Stimulated activated CD8-positive, alpha-beta memory T cell treated with anti-CD3 and anti-CD28 coated beads, Interleukin-4, amount 100 ng/mL, for 1 hour (primary cell): Measurements from ENCODE around the gene PPP2CA.
"Not testable (repeated sequence)": the region's sequence is repeated elsewhere in the genome, so short reads cannot be mapped to it uniquely, and the experiment has no call there.

Experiments used
- DNase-seq, 2 donors: peaks; one replicate each; pipeline ENCODE4 v3.0.0-alpha.2; 2020; ENCODE audit warnings: low read depth in 2 of 2, low spot score in 1 of 2

PPP2CA gene

DNA sequence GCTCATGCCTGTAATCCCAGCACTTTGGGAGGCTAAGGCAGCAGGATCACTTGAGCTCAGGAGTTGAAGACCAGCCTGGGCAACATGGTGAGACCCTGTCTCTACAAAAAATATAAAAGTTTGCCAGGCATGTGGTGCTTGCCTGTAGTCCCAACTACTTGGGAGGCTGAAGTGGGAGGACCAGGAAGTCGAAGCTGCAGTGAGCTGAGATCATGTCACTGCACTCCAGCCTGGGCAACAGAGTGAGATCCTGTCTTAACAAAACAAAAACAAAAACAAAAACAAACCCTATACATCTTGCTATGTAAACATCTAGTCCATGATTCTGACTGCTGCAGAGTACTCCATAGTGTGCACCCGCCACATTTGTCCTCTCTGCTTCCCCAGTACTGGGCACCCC, 19.8 kb upstream of the PPP2CA start:
- DNase-seq = no peak

GRCh38 chr5:134245101-134245604, 19.3 kb upstream of the PPP2CA start:
- no peak for DNase-seq

DNA sequence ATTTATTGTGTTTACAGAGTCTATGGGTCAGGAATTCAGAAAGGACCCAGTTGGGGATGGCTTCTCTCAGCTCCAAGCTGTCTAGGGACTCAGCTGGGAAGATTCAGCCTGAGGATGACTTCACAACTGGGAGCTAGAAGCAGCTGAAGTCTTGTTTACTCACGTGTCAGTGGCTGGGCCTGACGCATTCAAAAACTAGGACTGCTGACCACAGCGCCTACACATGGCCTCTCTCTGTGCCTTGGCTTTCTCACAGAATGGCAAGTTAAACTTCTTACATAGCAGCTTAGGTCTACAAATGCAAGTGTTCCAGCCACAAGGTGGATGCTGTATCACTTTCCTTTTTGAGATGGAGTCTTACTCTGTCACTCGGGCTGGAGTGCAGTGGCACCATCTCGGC, 16.3 kb upstream of the PPP2CA start:
- no peak for DNase-seq

DNA sequence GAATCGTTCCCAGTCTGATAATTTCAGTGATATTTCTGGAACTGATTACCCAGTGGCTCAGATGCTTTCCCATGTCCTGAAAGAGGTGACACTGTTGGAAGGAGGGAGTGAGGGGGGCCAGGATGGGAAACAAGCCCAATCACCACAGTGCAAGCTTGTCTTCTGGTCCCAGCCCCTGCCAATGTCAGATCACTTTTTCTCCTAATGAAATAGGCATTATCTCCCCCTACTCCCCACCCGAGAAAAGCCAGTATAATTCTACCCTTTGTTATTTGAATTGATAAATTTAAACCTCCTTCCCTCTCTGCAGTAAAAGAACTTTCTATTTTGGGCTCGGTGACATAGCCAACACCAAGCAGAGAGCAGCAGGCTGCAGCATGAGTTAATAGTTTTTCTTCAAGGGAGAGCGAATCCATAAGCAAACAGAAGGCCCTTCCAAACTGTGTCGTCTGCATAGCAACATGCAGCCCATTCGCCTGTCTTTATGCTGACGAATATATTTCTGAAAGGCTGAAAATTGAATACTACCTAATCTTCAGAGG, 14.6 kb upstream of the PPP2CA start:
- DNase-seq = no peak

- no peak for DNase-seq
These were observed 10.9 kb upstream of the PPP2CA start for GRCh38 chr5:134236820-134237219.

GRCh38 chr5:134236318-134236717, 10.4 kb upstream of the PPP2CA start:
- no peak for DNase-seq

GRCh38 chr5:134228624-134229023, 2.8 kb upstream of the PPP2CA start:
- DNase-seq = no peak

DNA sequence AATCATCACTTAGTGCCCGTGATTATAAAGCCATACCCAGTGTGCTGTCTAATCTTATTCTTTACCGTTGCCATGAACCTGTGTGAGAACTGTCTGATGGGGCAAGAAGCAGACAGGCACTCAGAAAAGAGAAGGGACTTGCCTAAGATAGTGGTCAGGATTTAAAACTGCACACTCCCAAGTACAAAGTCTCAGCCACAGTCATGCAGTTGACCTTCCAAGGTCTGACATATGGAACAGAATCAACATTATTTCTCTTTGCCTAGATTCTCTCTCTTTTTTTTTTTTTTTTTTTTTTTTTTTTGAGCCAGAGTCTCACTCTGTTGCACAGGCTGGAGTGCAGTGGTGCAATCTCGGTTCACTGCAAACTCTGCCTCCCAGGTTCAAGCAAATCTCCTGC, 1.9 kb upstream of the PPP2CA start:
- DNase-seq = no peak

DNA sequence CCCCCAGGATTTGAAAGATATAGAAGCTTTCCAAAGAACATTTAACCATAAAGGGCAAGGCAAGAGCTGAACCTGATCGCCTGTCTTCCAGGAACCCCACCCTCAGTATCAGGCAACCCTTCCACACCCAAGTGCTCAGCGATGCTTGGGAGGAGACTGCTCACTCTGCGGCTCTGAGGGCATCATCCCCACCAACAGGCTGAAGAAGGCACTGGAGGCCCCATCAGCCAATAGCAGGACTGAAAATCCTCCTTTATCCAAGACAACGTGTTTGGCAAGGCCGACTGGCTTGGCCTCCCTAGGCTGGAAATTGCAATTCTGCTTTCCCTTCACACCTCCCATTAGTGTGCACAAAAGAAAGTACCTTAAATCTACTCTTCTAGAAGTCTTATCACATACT, 1.4 kb upstream of the PPP2CA start:
- DNase-seq = no peak

DNA sequence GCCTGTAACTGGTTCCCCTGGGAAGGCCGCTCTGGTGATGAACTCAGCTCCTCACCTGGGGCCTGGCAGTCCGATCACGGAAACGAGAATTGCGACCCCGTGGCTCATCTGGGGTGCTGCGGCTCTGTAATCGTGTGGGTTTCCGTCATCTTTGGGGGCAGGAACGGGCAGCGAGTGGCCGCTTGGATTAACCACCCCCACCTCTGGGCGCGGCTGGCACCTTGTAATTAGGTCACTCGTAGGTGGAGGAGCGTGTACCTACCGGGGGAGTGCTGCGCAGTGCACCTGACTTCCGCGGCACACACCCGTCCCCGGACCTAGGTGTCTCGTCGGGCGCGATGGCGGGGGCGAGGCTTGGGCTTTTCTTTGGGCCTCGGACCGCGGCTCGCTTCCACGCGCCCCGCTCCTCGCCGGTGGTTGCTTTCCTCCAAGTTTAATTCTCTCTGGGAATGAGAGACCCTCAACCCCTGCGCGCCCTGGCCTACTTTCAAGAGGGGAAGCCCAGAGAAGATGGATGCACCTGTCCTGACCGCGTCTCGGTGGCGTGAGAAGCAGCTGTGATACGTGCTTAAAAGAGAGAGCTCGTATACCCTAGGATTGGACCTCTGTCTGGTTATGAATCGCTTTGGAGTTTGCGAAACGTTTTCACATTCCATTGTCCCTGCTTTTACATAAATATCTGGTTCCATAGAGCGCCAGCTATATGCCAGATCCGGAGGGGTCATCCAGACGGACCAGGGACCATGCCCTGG, 744 bp upstream of the PPP2CA start:
- DNase-seq = peak; percentile 50 to 53

DNA sequence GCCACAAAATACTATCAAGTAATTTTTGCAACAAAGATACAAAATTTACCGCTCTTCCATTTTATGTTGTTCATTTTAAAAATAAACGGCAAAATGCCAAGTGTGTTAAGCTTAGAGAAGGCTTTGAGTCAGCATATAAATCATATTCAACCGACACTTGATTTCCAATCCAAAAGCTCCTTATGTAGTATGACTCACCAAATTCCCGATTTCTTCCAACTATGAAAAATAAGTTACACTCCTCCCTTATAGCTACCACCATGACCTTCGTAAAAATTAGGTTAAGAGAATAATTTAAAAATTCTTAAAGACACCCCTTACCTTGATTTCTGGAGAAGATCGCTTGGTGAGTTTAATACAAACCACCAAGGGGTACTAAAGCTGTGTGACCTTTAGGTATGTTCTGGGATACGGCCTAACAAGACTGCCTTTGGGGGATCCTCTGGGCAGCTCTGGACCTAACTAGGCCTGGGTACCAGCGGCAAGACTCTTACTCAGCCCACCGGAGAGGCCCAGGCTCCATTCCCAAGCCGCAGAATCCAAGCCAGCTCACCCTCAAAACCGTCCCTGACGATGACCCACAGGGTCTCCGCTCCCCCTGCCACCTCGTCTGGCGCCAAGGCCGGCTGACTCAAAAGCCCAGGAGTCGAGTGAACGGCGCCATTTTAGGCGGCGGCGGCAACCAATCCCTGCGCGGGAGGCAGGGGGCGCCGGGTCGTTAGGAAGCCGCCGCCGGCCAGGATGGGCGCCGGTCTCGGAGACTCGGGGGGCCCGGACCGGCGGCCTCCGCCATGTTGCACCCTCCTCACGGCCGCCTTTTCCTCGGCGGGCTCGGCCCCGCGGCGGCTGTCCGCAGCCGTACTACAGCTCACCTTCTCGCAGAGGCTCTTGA, 739 bp downstream of the PPP2CA start:
- DNase-seq = peak; percentile 17 to 30

DNA sequence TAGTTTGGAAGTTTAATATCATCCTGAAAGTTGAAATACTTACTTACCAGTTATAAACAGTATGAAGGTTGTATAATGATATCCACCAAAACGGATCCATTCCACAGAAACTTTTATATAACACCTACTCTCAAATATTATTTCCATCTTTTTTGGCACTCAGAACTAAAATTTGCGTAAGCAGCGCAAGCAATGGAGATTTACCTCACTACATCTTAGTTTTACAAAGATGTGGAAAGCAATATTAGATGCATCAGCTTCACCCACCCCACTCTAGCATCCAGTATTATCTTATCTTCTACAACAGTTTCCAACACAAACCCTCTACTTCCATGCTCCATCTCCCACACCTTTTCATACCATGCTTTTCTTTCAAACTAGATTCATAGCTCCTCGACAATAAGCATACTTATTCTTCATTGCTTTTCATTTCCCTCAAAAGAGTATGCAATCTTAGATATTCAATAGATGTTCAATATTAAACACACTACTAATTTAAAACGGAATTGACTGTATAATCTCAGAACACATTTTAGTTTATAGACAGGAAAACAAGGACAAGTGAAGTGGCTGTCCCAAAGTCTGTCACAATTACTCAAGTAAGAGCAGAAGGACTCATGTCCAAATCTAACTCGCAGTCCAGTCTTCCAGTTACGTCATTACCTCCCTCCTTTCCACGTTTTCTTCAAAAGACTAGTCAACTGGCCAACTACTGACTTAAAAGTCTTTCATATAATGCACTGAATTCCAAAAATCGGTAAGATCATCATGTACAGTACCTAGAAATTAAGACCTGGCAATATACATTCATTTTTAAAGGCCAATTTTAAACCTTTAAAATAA, 2.2 kb downstream of the PPP2CA start:
- no peak for DNase-seq

- not testable (repeated sequence) for DNase-seq
These were observed 4.2 kb downstream of the PPP2CA start for GRCh38 chr5:134221690-134222089.

DNA sequence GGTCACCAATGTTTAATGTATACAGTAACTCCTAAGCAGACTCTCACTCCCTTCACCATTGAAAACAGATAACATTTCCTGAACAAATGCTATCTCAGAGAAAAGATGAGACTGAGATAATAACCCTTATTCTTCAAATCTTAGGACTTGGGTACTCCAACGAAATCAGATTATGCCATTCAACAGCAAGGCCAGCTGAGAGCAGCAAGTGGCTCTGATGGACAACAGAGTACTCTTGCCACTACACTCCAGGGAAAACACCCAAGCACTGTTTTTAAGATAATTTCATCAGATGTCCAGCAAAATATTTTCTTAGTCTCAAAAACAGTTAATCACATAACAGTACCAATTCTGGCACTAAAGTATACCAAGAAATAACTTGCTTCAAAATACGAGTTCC, 10.1 kb downstream of the PPP2CA start:
- no peak for DNase-seq

GRCh38 chr5:134211263-134212031, 14.4 kb downstream of the PPP2CA start:
- DNase-seq = not testable (repeated sequence)

DNA sequence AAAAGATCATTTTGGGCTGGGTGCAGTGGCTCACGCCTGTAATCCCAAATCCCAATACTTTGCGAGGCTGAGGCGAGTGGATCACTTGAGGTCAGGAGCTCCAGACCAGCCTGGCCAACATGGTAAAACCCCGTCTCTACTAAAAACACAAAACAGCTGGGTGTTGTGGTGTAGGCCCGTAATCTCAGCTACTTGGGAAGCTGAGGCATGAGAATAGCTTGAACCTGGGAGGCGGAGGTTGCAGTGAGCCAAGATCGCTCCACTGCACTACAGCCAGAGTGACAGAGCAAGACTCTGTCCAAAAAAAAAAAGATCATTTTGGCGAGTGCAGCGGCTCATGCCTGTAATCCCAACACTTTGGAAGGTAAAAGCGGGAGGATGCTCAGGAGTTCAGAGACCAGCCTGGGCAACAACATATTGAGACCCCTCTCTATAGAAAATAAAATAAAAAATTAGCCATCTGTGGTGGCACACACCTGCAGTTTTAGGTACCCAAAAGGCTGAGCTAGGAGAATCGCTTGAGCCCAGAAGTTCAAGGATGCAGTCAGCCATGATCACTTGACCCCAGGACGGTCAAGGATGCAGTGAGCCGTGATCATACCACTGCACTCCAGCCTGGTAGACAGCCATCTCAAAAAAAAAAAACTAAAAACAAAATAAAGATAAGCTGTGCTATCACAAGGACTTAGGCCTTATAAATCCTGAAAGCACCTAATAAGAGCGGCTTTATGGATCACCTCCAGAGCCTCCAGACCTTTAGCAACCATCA, 16.2 kb downstream of the PPP2CA start:
- no peak for DNase-seq

DNA sequence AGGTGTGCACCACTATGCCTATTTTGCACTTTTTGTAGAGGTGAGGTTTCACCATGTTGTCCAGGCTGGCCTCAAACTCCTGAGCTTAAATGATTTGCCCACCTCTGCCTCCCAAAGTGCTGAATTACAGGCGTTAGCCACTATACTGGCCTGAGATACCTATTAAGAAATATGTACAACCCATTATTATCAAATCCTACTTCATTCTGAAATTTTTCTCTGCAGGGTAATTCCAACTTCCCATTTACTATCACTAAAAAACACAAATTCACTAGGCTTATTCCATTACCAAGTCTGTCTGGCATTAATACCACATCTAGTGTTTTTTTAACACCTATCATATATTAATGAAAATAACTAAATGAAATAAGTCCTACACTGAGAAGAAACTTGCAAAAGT, 18.2 kb downstream of the PPP2CA start:
- no peak for DNase-seq

DNA sequence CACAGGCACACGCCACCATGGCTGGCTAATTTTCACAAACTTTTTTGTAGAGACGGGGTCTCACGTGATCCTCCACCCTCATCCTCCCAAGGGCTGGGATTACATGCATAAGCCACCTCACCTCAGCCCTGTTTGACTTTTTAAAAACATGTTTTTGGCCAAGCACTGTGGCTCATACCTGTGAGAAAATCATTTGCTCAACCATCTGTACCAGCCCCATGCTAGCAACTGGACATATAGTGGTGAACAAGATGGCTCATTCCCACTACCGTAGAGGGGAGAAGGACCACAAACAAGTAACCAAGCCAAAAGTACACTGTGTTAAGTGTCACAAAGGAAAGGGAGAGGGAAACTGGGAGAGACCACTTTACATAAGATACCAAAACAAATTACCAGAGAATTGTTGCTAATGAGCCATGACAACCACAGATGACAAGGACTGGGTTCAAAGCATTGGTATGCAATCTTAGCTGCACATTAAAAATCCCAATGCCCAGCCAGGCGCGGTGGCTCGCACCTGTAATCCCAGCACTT, 19.2 kb downstream of the PPP2CA start:
- no peak for DNase-seq

DNA sequence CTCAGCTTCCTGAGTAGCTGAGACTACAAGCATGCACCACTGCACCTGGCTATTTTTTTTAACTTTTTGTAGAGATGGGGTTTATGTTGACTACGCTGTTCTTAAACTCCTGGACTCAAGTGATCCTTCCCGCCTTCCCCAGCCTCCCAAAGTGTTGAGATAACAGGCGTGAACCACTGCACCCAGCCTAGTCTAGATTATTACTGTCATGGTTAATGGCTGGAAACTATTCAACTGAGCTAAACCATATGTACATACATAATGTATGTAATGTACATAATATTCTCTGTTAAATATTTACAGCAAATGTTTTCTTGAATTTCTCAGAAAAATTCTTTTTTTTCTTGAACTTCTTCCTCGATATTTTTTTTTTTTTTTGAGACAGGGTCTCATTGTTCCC, 21.3 kb downstream of the PPP2CA start:
- no peak for DNase-seq
